HG02943 (cell line): Measurements from ENCODE around the gene PRSS56.

Experiments
- ATAC-seq: cut with Tn5 transposase; IDR thresholded peaks from one replicate; pipeline ENCODE4 v1.9.1; 2021; ENCODE audit warnings: mild to moderate bottlenecking, low read depth, moderate library complexity; ENCODE audit not compliant: unreplicated experiment

Gene PRSS56

GRCh38 chr2:232519581-232520438 is at the start of gene PRSS56:
PRSS56 (plus strand) TSS chr2:232520388; CDS start chr2:232520599, 211 bp downstream.
- ATAC-seq = no peak

GRCh38 chr2:232473467-232473890 is 46.7 kb upstream of the PRSS56 start:
- no peak for ATAC-seq

GRCh38 chr2:232476045-232476444 is 44.1 kb upstream of the PRSS56 start:
- no peak for ATAC-seq

GRCh38 chr2:232476791-232477190 is 43.4 kb upstream of the PRSS56 start:
- ATAC-seq = no peak

GRCh38 chr2:232477751-232478510 is 42.3 kb upstream of the PRSS56 start:
- ATAC-seq = no peak

- no peak for ATAC-seq
Observed at GRCh38 chr2:232478571-232479340, 41.4 kb upstream of the PRSS56 start.

- ATAC-seq = no peak
Observed at GRCh38 chr2:232479341-232480200, 40.6 kb upstream of the PRSS56 start.

- ATAC-seq = no peak
Observed at GRCh38 chr2:232480201-232481190, 39.7 kb upstream of the PRSS56 start.

GRCh38 chr2:232481322-232482140 is 38.7 kb upstream of the PRSS56 start:
- no peak for ATAC-seq

- no peak for ATAC-seq
Observed at GRCh38 chr2:232482301-232483238, 37.6 kb upstream of the PRSS56 start.

- no peak for ATAC-seq
Observed at GRCh38 chr2:232483311-232483922, 36.8 kb upstream of the PRSS56 start.

- ATAC-seq = no peak
Observed at GRCh38 chr2:232483923-232484627, 36.1 kb upstream of the PRSS56 start.

GRCh38 chr2:232484628-232485347 is 35.4 kb upstream of the PRSS56 start:
- ATAC-seq = no peak

GRCh38 chr2:232485348-232485756 is 34.8 kb upstream of the PRSS56 start:
- no peak for ATAC-seq
